ENCODE data around the gene SOX10. TPM values are rescaled to one million over a fixed set of nuclear protein-coding genes. Genes with fewer than 3 reads are reported as not detected.
A peak's percentile ranks its signal among the peaks of the same experiment; 100 is the strongest.

Gene SOX10
- 4.2 TPM for total RNA-seq

- no peaks in the 10 kb centered on the region for H3K9me3 ChIP-seq (ENCODE audit: control insufficient read depth in 3 of 3, low read length in 3 of 3)
- H3K4me3 ChIP-seq (ENCODE audit: low read length in 3 of 3) = no peak within 1 kb of the TSS
- no peaks in the 10 kb centered on the region for H3K27me3 ChIP-seq (ENCODE audit: control insufficient read depth in 3 of 3, insufficient read depth in 3 of 3, low read length in 3 of 3)
- H3K27ac ChIP-seq (ENCODE audit: low read depth, low read length) = no peak within 1 kb of the TSS
- peaks cover 0 to 9% (median 9%) of the 10 kb centered on the region in 3 donors for H3K4me1 ChIP-seq (ENCODE audit: control insufficient read depth in 3 of 3, insufficient read depth in 3 of 3, low read length in 3 of 3)
- H3K36me3 ChIP-seq (ENCODE audit: control insufficient read depth in 3 of 3, insufficient read depth in 3 of 3, low read length in 3 of 3) = peaks cover 0 to 6% (median 3%) of the 10 kb centered on the region in 3 donors
- H3K9ac ChIP-seq (ENCODE audit: low read depth in 1 of 3, low read length in 3 of 3) = no peak within 1 kb of the TSS
These were observed at the start of gene SOX10 for GRCh38 chr22:37983860-37984791. SOX10 (minus strand) TSS chr22:37984555; CDS start chr22:37983784, 771 bp downstream.

GRCh38 chr22:38033522-38034277 lies 49.3 kb upstream of the SOX10 start:
- no peaks in the 10 kb centered on the region for H3K36me3 ChIP-seq (ENCODE audit: control insufficient read depth in 3 of 3, insufficient read depth in 3 of 3, low read length in 3 of 3)
- peaks cover 14 to 20% (median 20%) of the 10 kb centered on the region in 3 donors for H3K4me1 ChIP-seq (ENCODE audit: control insufficient read depth in 3 of 3, insufficient read depth in 3 of 3, low read length in 3 of 3)
- no peaks in the 10 kb centered on the region for H3K27me3 ChIP-seq (ENCODE audit: control insufficient read depth in 3 of 3, insufficient read depth in 3 of 3, low read length in 3 of 3)
- H3K9ac ChIP-seq (ENCODE audit: low read depth in 1 of 3, low read length in 3 of 3) = no peak overlapping the region
- H3K4me3 ChIP-seq (ENCODE audit: low read length in 3 of 3) = no peak overlapping the region
- H3K27ac ChIP-seq (ENCODE audit: low read depth, low read length) = peak overlapping the region; percentile 32
- no peaks in the 10 kb centered on the region for H3K9me3 ChIP-seq (ENCODE audit: control insufficient read depth in 3 of 3, low read length in 3 of 3)

DNA sequence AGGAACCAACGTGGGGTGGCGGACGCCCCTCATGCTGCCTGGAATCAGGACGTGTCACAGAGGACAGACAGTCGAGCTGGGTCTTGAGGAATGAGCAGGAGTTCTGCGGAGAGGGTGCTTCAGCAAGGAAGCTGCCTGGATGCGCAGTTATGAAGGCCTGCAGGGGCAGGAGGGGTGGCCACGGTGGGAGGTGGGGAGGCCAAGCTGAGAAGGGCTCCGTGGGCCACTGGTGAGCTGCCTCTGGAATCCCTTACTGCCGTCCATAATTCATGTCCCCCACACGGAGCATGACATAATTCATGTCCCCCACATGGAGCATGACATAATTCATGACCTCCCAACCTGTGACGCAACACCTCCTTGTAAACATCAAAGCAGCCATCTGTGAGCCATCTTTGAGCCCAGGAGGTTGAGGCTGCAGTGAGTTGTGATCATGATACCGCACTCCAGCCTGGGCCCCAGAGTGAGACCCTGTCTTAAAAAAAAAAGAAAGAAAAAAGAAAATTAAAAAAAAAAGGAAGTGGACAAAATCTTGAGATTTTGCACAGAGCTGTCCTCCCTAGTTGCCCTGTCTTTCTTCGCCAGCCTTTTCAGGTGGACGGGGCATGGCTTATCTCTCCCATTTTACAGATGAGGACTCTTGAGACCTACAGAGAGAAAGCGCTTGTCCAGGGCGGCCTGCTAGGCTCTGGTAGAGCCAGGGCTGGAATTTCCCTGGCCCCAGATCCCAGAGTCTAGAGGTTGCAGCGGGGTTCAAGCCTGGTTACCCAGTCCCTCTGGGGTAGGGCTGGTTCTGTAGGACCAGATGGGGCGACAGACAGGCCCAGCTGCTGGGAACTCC lies 48.5 kb upstream of the SOX10 start:
- no peak overlapping the region for H3K4me3 ChIP-seq (ENCODE audit: low read length in 3 of 3)
- no peaks in the 10 kb centered on the region for H3K9me3 ChIP-seq (ENCODE audit: control insufficient read depth in 3 of 3, low read length in 3 of 3)
- H3K27me3 ChIP-seq (ENCODE audit: control insufficient read depth in 3 of 3, insufficient read depth in 3 of 3, low read length in 3 of 3) = no peaks in the 10 kb centered on the region
- no peaks in the 10 kb centered on the region for H3K36me3 ChIP-seq (ENCODE audit: control insufficient read depth in 3 of 3, insufficient read depth in 3 of 3, low read length in 3 of 3)
- H3K27ac ChIP-seq (ENCODE audit: low read depth, low read length) = no peak overlapping the region
- peak overlapping the region in 1 of 3 donors; percentile 33 for H3K9ac ChIP-seq (ENCODE audit: low read depth in 1 of 3, low read length in 3 of 3)
- H3K4me1 ChIP-seq (ENCODE audit: control insufficient read depth in 3 of 3, insufficient read depth in 3 of 3, low read length in 3 of 3) = peaks cover 20 to 21% (median 20%) of the 10 kb centered on the region in 3 donors

DNA sequence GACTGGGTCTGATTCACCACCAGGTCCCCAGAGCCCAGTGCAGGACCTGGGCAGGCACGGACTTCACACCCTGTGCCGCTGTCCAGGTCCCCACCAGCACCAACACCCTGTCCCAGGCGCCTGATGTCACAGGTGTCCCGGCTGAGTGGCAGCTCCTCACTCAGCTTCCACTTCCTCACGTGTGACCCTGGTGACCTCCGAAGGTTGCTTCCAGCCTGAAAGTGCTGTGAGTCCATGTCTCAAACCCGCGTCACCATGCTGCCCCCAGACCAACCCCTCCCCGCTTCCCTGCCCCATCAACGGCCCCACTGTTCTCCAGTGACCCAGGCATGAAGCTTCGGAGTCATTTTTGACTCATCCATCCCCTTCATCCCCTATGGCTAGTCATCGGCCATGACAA lies 47.1 kb upstream of the SOX10 start:
- Histone ChIP-seq H3K36me3 (ENCODE audit: control insufficient read depth in 3 of 3, insufficient read depth in 3 of 3, low read length in 3 of 3) (no peaks in the 10 kb centered on the region), H3K4me1 (ENCODE audit: control insufficient read depth in 3 of 3, insufficient read depth in 3 of 3, low read length in 3 of 3) (peaks cover 20 to 21% (median 20%) of the 10 kb centered on the region in 3 donors)

DNA sequence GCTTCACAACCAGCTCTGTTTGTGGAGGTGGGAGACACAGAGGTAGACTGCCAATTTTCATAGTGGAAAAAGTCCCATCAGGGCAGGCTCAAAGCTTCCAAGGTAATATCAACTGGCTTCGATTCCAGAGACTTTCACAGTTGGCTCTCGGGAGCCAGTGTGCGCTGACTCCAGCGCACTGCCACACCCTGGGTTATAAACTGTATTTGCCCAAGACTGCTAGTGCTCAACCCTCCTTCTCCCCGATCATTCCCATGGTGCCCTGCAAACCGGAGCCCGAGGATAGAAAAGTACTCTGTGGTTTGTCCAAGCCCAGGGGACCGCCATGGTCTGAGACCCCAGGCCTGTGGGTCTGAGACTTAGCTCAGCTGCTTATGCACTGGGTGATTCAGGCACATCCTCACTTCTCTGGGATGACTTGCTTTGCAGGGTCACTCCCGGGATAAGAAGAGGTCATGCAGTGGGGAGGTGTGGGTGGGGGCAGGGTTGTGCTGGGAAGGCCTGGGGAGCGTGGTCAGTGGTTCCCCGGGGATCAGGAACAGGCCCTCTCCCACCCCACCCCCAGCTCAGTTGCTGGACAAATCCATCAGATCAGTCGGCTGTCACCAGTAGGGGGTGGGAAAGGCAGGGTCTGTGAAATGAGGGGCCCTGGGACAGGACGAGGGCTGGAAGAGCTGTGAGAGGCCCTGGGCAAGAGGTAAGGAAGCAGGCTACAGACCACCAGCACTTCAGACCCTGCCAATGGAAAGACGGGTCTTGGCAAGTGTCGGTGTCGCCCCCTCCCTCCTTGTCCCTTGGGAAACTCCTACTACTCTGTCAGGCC lies 46.2 kb upstream of the SOX10 start:
- Histone ChIP-seq H3K36me3 (ENCODE audit: control insufficient read depth in 3 of 3, insufficient read depth in 3 of 3, low read length in 3 of 3) (no peaks in the 10 kb centered on the region), H3K4me3 (ENCODE audit: low read length in 3 of 3) (no peak overlapping the region), H3K9ac (ENCODE audit: low read depth in 1 of 3, low read length in 3 of 3) (peak overlapping the region in 1 of 3 donors; percentile 25), H3K4me1 (ENCODE audit: control insufficient read depth in 3 of 3, insufficient read depth in 3 of 3, low read length in 3 of 3) (peaks cover 20 to 21% (median 20%) of the 10 kb centered on the region in 3 donors), H3K9me3 (ENCODE audit: control insufficient read depth in 3 of 3, low read length in 3 of 3) (no peaks in the 10 kb centered on the region), H3K27me3 (ENCODE audit: control insufficient read depth in 3 of 3, insufficient read depth in 3 of 3, low read length in 3 of 3) (no peaks in the 10 kb centered on the region), H3K27ac (ENCODE audit: low read depth, low read length) (peak overlapping the region; percentile 22)

More for the DNA sequence above, 47.1 kb upstream of the SOX10 start:
- Histone ChIP-seq H3K9ac (ENCODE audit: low read depth in 1 of 3, low read length in 3 of 3) (no peak overlapping the region), H3K27me3 (ENCODE audit: control insufficient read depth in 3 of 3, insufficient read depth in 3 of 3, low read length in 3 of 3) (no peaks in the 10 kb centered on the region), H3K4me3 (ENCODE audit: low read length in 3 of 3) (no peak overlapping the region), H3K9me3 (ENCODE audit: control insufficient read depth in 3 of 3, low read length in 3 of 3) (no peaks in the 10 kb centered on the region), H3K27ac (ENCODE audit: low read depth, low read length) (no peak overlapping the region)

GRCh38 chr22:38029901-38030300 lies 45.5 kb upstream of the SOX10 start:
- no peaks in the 10 kb centered on the region for H3K36me3 ChIP-seq (ENCODE audit: control insufficient read depth in 3 of 3, insufficient read depth in 3 of 3, low read length in 3 of 3)
- peaks cover 19 to 21% (median 20%) of the 10 kb centered on the region in 3 donors for H3K4me1 ChIP-seq (ENCODE audit: control insufficient read depth in 3 of 3, insufficient read depth in 3 of 3, low read length in 3 of 3)
- H3K27me3 ChIP-seq (ENCODE audit: control insufficient read depth in 3 of 3, insufficient read depth in 3 of 3, low read length in 3 of 3) = no peaks in the 10 kb centered on the region
- no peaks in the 10 kb centered on the region for H3K9me3 ChIP-seq (ENCODE audit: control insufficient read depth in 3 of 3, low read length in 3 of 3)
- no peak overlapping the region for H3K27ac ChIP-seq (ENCODE audit: low read depth, low read length)
- H3K4me3 ChIP-seq (ENCODE audit: low read length in 3 of 3) = no peak overlapping the region
- H3K9ac ChIP-seq (ENCODE audit: low read depth in 1 of 3, low read length in 3 of 3) = no peak overlapping the region

- H3K36me3 ChIP-seq (ENCODE audit: control insufficient read depth in 3 of 3, insufficient read depth in 3 of 3, low read length in 3 of 3) = no peaks in the 10 kb centered on the region
- peaks cover 14 to 19% (median 18%) of the 10 kb centered on the region in 3 donors for H3K4me1 ChIP-seq (ENCODE audit: control insufficient read depth in 3 of 3, insufficient read depth in 3 of 3, low read length in 3 of 3)
- H3K4me3 ChIP-seq (ENCODE audit: low read length in 3 of 3) = no peak overlapping the region
- no peak overlapping the region for H3K9ac ChIP-seq (ENCODE audit: low read depth in 1 of 3, low read length in 3 of 3)
- H3K27me3 ChIP-seq (ENCODE audit: control insufficient read depth in 3 of 3, insufficient read depth in 3 of 3, low read length in 3 of 3) = no peaks in the 10 kb centered on the region
- H3K27ac ChIP-seq (ENCODE audit: low read depth, low read length) = no peak overlapping the region
- H3K9me3 ChIP-seq (ENCODE audit: control insufficient read depth in 3 of 3, low read length in 3 of 3) = no peaks in the 10 kb centered on the region
These were observed 45.0 kb upstream of the SOX10 start for GRCh38 chr22:38029370-38029769.

- no peak overlapping the region for H3K4me3 ChIP-seq (ENCODE audit: low read length in 3 of 3)
- H3K36me3 ChIP-seq (ENCODE audit: control insufficient read depth in 3 of 3, insufficient read depth in 3 of 3, low read length in 3 of 3) = no peaks in the 10 kb centered on the region
- H3K27me3 ChIP-seq (ENCODE audit: control insufficient read depth in 3 of 3, insufficient read depth in 3 of 3, low read length in 3 of 3) = no peaks in the 10 kb centered on the region
- H3K27ac ChIP-seq (ENCODE audit: low read depth, low read length) = no peak overlapping the region
- H3K9ac ChIP-seq (ENCODE audit: low read depth in 1 of 3, low read length in 3 of 3) = peak overlapping the region in 1 of 3 donors; percentile 40
- peaks cover 6 to 11% (median 10%) of the 10 kb centered on the region in 3 donors for H3K4me1 ChIP-seq (ENCODE audit: control insufficient read depth in 3 of 3, insufficient read depth in 3 of 3, low read length in 3 of 3)
- H3K9me3 ChIP-seq (ENCODE audit: control insufficient read depth in 3 of 3, low read length in 3 of 3) = no peaks in the 10 kb centered on the region
These were observed 44.2 kb upstream of the SOX10 start for GRCh38 chr22:38028344-38029130.

All from skeletal muscle tissue (tissue), 4 donors.